HG03442 (cell line): ENCODE data around the gene C11orf24.

Experiments
- ATAC-seq: cut with Tn5 transposase; IDR thresholded peaks from one replicate; pipeline ENCODE4 v1.9.1; 2021; ENCODE audit warnings: mild to moderate bottlenecking, moderate library complexity; ENCODE audit not compliant: unreplicated experiment

C11orf24 gene

GRCh38 chr11:68211546-68211945 is 60.2 kb downstream of the C11orf24 start:
- no peak for ATAC-seq
